Activated naive CD4-positive, alpha-beta T cell treated with anti-CD3 and anti-CD28 coated beads, Interleukin-2, amount 50 U/mL, for 24 hours (primary cell): Measurements from ENCODE around the gene CORO2A.
"Not testable (repeated sequence)": the region's sequence is repeated elsewhere in the genome, so short reads cannot be mapped to it uniquely, and the experiment has no call there.

ENCODE experiments used
- H3K27ac Mint-ChIP-seq: one replicate; pipeline ENCODE4 v1.8.0; 2021; ENCODE audit warnings: mild to moderate bottlenecking, mixed read lengths
- H3K27me3 Mint-ChIP-seq: one replicate; pipeline ENCODE4 v1.8.0; 2021; ENCODE audit warnings: mixed read lengths
- H3K36me3 Mint-ChIP-seq: one replicate; pipeline ENCODE4 v1.8.0; 2021; ENCODE audit warnings: mixed read lengths
- H3K4me1 Mint-ChIP-seq: one replicate; pipeline ENCODE4 v1.8.0; 2021; ENCODE audit warnings: mixed read lengths
- H3K4me3 Mint-ChIP-seq: one replicate; pipeline ENCODE4 v1.8.0; 2021; ENCODE audit warnings: mild to moderate bottlenecking, mixed read lengths
- H3K9me3 Mint-ChIP-seq: one replicate; pipeline ENCODE4 v1.8.0; 2021; ENCODE audit warnings: mixed read lengths

Gene CORO2A

GRCh38 chr9:98186236-98186635 is 6.2 kb downstream of the CORO2A start:
- Mint-ChIP-seq H3K4me1 (peaks cover 48% of the 10 kb centered on the region), H3K4me3 (no peak overlapping the region), H3K27me3 (no peaks in the 10 kb centered on the region), H3K27ac (no peak overlapping the region), H3K36me3 (no peaks in the 10 kb centered on the region), H3K9me3 (no peaks in the 10 kb centered on the region)

- H3K4me3 Mint-ChIP-seq, result no peak overlapping the region
- H3K4me1 Mint-ChIP-seq, result peaks cover 45% of the 10 kb centered on the region
- H3K9me3 Mint-ChIP-seq, result no peaks in the 10 kb centered on the region
- H3K27ac Mint-ChIP-seq, result no peak overlapping the region
- H3K27me3 Mint-ChIP-seq, result no peaks in the 10 kb centered on the region
- no peaks in the 10 kb centered on the region for H3K36me3 Mint-ChIP-seq
Measured at GRCh38 chr9:98185611-98186171, 6.7 kb downstream of the CORO2A start.

DNA sequence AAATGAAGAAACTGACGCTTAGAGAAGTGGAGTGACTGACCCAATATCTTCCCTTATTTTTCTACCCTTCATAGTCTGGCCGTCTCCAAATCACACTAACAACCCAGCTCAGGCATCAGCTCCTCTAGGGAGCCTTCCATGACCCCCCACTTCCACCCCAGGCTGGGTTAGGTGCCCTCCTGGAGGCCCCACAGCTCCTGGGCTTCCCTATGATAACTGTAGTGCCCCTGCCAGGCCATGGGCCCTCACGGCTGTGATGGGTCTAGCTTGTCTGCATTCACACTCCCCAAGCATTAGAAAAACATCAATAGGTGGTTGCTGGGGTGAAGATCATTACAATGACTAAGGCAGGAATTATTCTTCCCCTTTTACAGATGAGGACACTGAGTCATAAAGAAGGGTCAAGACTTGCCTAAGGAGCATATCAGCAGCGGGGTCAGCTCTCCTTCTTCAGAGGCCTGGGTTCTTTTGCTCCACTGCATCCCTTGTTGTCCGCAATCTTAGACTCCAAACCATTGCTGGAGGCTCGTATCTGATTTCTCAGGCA is 7.3 kb downstream of the CORO2A start:
- H3K27ac Mint-ChIP-seq, result no peak overlapping the region
- H3K4me1 Mint-ChIP-seq, result peaks cover 44% of the 10 kb centered on the region
- H3K36me3 Mint-ChIP-seq, result no peaks in the 10 kb centered on the region
- no peak overlapping the region for H3K4me3 Mint-ChIP-seq
- H3K27me3 Mint-ChIP-seq, result no peaks in the 10 kb centered on the region
- no peaks in the 10 kb centered on the region for H3K9me3 Mint-ChIP-seq

DNA sequence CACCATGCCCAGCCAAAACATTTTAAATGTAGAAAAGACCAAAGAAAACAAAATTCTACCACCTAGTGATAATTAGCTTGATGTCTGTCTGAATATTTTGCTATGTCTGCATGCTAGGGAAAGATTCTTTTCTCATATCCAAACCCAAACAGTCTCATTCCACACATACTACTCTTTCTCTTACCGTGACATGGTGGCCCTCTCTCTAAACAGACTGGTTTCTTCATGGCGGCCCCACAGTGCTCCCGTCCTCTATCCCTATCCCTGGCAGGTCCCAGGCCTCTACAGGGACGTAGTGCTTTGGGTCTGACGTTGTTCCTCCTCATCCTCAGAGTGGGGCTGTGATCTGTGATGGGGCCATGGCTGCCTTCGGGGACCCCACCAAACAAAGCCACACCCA is 8.1 kb downstream of the CORO2A start:
- no peak overlapping the region for H3K27ac Mint-ChIP-seq
- no peaks in the 10 kb centered on the region for H3K27me3 Mint-ChIP-seq
- H3K36me3 Mint-ChIP-seq, result no peaks in the 10 kb centered on the region
- no peak overlapping the region for H3K4me3 Mint-ChIP-seq
- no peaks in the 10 kb centered on the region for H3K9me3 Mint-ChIP-seq
- H3K4me1 Mint-ChIP-seq, result peaks cover 39% of the 10 kb centered on the region

DNA sequence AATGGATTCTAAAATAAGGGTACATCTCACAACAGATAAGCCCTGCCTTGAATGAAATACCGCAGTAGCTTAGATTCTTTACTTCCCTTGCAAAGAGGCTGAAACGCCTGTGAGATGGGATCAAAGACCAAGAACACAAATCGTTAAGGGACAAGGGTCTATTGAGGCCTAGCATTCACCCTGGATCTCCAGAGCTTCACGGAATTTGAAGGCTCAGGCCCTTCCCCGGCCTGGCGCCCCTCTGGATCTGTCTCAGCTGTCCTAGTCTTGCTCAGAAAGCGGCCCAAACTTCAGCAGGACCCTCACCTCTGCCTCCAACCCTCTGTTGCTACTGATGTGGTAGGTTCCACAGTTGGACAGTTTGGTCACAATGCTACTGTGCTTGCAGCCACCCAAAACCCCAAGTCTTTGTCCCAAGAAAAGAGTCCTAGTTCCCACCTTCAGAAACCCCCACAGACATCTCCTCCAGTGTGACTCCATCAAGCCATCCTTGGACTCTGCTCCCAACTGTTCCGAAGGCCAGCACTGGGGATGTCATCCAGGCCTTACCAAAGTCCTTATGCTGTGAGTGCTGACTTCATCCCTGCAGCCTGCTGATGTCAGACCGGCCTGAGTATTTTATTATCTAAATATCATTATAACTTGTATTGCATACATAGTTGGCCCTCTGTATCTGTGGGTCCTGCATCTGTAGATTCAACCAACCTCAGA is 9.4 kb downstream of the CORO2A start:
- H3K36me3 Mint-ChIP-seq, result no peaks in the 10 kb centered on the region
- no peaks in the 10 kb centered on the region for H3K27me3 Mint-ChIP-seq
- no peak overlapping the region for H3K27ac Mint-ChIP-seq
- no peaks in the 10 kb centered on the region for H3K9me3 Mint-ChIP-seq
- peaks cover 34% of the 10 kb centered on the region for H3K4me1 Mint-ChIP-seq
- H3K4me3 Mint-ChIP-seq, result no peak overlapping the region

- Mint-ChIP-seq H3K4me3 (no peak overlapping the region), H3K27me3 (no peaks in the 10 kb centered on the region), H3K4me1 (peaks cover 28% of the 10 kb centered on the region), H3K9me3 (no peaks in the 10 kb centered on the region), H3K36me3 (no peaks in the 10 kb centered on the region), H3K27ac (no peak overlapping the region)
Measured at GRCh38 chr9:98182069-98182820, 10.2 kb downstream of the CORO2A start.

DNA sequence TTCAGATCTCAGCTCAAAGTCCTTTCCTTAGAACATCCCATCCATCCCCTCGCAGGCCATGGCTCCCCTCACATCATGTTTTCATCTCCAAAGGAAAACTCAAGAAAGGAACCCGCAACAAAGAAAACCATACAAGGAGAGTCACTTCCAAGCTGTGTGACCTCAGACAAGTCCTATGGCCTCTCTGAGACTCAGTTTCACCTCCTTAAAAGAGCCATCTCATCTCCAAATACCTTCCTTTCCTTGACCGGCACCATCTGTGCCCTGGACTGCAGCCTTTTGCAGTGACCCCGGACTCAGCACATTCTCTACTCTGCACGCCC is 10.7 kb downstream of the CORO2A start:
- Mint-ChIP-seq H3K4me3 (no peak overlapping the region), H3K4me1 (peaks cover 31% of the 10 kb centered on the region)

DNA sequence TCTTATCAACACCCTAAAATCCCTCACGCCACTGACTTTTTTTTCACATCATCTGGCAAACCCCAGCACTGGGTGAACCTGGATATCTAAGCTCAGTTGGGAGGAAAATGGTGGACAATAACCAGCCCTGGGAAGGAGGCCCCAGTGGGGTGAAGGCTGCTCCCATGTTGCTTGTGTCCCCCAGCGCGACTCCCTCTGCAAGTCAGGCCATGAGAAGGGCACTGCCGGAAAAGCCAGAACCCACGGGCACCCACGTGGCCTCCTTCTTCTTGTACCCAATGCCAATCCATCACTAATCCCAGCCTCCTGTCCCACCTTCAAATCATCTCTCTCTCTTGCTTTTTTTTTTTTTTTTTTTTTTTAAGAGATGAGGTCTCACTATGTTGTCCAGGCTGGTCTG is 11.4 kb downstream of the CORO2A start:
- no peaks in the 10 kb centered on the region for H3K9me3 Mint-ChIP-seq
- no peaks in the 10 kb centered on the region for H3K36me3 Mint-ChIP-seq
- H3K4me3 Mint-ChIP-seq, result no peak overlapping the region
- H3K27me3 Mint-ChIP-seq, result no peaks in the 10 kb centered on the region
- H3K4me1 Mint-ChIP-seq, result peaks cover 35% of the 10 kb centered on the region
- no peak overlapping the region for H3K27ac Mint-ChIP-seq

More for the DNA sequence above, 10.7 kb downstream of the CORO2A start:
- Mint-ChIP-seq H3K27me3 (no peaks in the 10 kb centered on the region), H3K36me3 (no peaks in the 10 kb centered on the region), H3K9me3 (no peaks in the 10 kb centered on the region), H3K27ac (no peak overlapping the region)

GRCh38 chr9:98178874-98179850 is 13.3 kb downstream of the CORO2A start:
- no peaks in the 10 kb centered on the region for H3K9me3 Mint-ChIP-seq
- H3K27me3 Mint-ChIP-seq, result no peaks in the 10 kb centered on the region
- no peaks in the 10 kb centered on the region for H3K36me3 Mint-ChIP-seq
- H3K4me1 Mint-ChIP-seq, result peaks cover 37% of the 10 kb centered on the region
- H3K4me3 Mint-ChIP-seq, result no peak overlapping the region
- no peak overlapping the region for H3K27ac Mint-ChIP-seq

- Mint-ChIP-seq H3K9me3 (no peaks in the 10 kb centered on the region), H3K27me3 (no peaks in the 10 kb centered on the region), H3K4me3 (no peak overlapping the region), H3K36me3 (no peaks in the 10 kb centered on the region), H3K27ac (peak overlapping the region; percentile 82), H3K4me1 (peaks cover 33% of the 10 kb centered on the region)
Measured at GRCh38 chr9:98176391-98177259, 15.8 kb downstream of the CORO2A start.

GRCh38 chr9:98175762-98176161 is 16.7 kb downstream of the CORO2A start:
- Mint-ChIP-seq H3K36me3 (no peaks in the 10 kb centered on the region), H3K9me3 (no peaks in the 10 kb centered on the region), H3K27me3 (no peaks in the 10 kb centered on the region), H3K4me1 (peaks cover 35% of the 10 kb centered on the region), H3K4me3 (no peak overlapping the region), H3K27ac (no peak overlapping the region)

GRCh38 chr9:98175028-98175569 is 17.3 kb downstream of the CORO2A start:
- Mint-ChIP-seq H3K27me3 (no peaks in the 10 kb centered on the region), H3K4me3 (no peak overlapping the region), H3K9me3 (no peaks in the 10 kb centered on the region), H3K36me3 (no peaks in the 10 kb centered on the region), H3K27ac (no peak overlapping the region), H3K4me1 (peaks cover 34% of the 10 kb centered on the region)

DNA sequence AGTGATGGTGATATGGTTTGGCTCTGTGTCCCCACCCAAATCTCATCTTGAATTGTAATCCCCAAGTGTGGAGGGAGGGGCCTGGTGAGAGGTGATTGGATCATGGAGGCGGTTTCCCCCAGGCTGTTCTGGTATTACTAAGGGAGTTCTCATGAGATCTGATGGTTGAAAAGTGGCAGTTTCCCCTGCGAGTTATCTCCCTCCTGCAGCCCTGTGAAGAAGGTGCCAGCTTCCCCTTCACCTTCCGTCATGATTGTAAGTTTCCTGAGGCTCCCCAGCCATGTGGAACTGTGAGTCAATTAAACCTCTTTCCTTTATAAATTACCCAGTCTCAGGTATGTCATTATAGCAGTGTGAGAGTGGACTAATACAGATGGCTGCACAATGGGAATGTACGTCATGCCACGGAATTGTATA is 17.9 kb downstream of the CORO2A start:
- not testable (repeated sequence) for H3K9me3 Mint-ChIP-seq, H3K36me3 Mint-ChIP-seq, H3K27me3 Mint-ChIP-seq, H3K4me3 Mint-ChIP-seq, H3K27ac Mint-ChIP-seq
- peaks cover 37% of the 10 kb centered on the region for H3K4me1 Mint-ChIP-seq

DNA sequence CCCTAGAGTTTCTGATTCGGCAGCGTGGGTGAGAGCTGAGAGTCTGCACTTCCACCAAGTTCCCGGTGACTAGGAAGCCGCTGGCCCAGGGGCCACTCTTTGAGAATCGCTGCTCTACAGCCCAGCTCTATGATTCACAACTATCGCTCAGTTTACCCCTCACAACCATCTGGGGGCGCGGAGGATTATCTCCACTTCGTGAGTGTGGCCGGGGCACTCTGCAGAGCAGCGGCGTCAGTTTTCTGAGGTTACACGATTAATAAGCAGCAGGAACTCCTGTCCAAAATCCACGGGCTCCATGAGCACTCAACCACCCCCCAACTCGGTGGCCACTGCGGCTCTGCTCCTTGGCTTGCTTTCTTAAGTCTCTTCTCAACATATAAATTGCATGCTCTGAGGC is 19.3 kb downstream of the CORO2A start:
- no peaks in the 10 kb centered on the region for H3K27me3 Mint-ChIP-seq
- H3K4me1 Mint-ChIP-seq, result peaks cover 39% of the 10 kb centered on the region
- H3K36me3 Mint-ChIP-seq, result no peaks in the 10 kb centered on the region
- H3K27ac Mint-ChIP-seq, result no peak overlapping the region
- no peaks in the 10 kb centered on the region for H3K9me3 Mint-ChIP-seq
- H3K4me3 Mint-ChIP-seq, result no peak overlapping the region
